Retinal pigment epithelial cell (primary cell): ENCODE measurements around the gene EBF3.
"Not testable (repeated sequence)": the region's sequence is repeated elsewhere in the genome, so short reads cannot be mapped to it uniquely, and the experiment has no call there.

Experiments
- DNase-seq: peaks from one replicate; pipeline ENCODE4 v3.0.0-alpha.2; 2010; ENCODE audit warnings: low read depth
- H3K4me3 ChIP-seq: 2 replicates; pipeline ENCODE4 v1.5.1; 2011; ENCODE audit warnings: mild to moderate bottlenecking, low read length, control low read depth, moderate library complexity
- CTCF ChIP-seq: conservative IDR thresholded peaks from 2 replicates; pipeline ENCODE4 v1.5.1; 2011; ENCODE audit warnings: low read depth, low read length, control low read depth, inconsistent platforms

Gene EBF3

GRCh38 chr10:129926066-129927055 is 37.7 kb downstream of the EBF3 start:
- DNase-seq = no peak
- no peak overlapping the region for H3K4me3 ChIP-seq
- TF ChIP-seq CTCF = no peak

- H3K4me3 ChIP-seq = no peak overlapping the region
- DNase-seq = no peak
- no peak for TF ChIP-seq CTCF
Observed at GRCh38 chr10:129924375-129925085, 39.5 kb downstream of the EBF3 start.

- no peak for DNase-seq
- no peak for TF ChIP-seq CTCF
- H3K4me3 ChIP-seq = no peak overlapping the region
Observed at GRCh38 chr10:129922598-129923123, 41.4 kb downstream of the EBF3 start.

- DNase-seq = no peak
- no peak overlapping the region for H3K4me3 ChIP-seq
- TF ChIP-seq CTCF = no peak
Observed at GRCh38 chr10:129921801-129922597, 42.1 kb downstream of the EBF3 start.

GRCh38 chr10:129921065-129921670 is 42.9 kb downstream of the EBF3 start:
- H3K4me3 ChIP-seq = no peak overlapping the region
- DNase-seq = no peak
- no peak for TF ChIP-seq CTCF

- not testable (repeated sequence) for DNase-seq, H3K4me3 ChIP-seq
Observed at GRCh38 chr10:129920187-129920586, 43.9 kb downstream of the EBF3 start.
